ENCODE data around the gene JADE1.

Gene JADE1

DNA sequence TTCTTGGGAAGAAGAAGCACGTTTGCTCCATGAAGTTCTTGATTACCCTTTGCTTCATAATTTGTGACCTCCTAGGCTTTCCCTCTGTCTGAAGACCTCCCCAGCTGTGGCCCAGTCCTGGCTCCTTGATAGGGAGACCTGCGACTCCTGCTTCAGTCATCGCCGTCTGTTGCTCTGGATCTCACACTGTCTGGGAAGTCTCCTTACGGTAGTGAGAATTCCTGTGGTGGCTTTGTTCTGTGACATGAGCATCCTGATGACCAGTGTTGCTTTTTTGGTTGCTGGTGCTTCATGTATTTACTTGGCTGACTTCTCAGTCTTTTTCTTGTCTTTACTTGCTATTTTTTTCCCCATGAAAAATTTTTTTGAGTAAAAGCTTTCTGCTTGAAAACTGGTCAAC lies 44.2 kb downstream of the JADE1 start:
- no peak for DNase-seq (ENCODE audit: low read depth)
- H3K4me3 ChIP-seq (ENCODE audit: low read depth, low read length) = no peak overlapping the region
- no peak for TF ChIP-seq CTCF (IDR thresholded peaks at IDR 0.05; ENCODE audit: control insufficient read depth, extremely low read depth, insufficient read depth)

GRCh38 chr4:128854433-128854832 lies 44.9 kb downstream of the JADE1 start:
- no peak for DNase-seq (ENCODE audit: low read depth)
- no peak overlapping the region for H3K4me3 ChIP-seq (ENCODE audit: low read depth, low read length)
- no peak for TF ChIP-seq CTCF (IDR thresholded peaks at IDR 0.05; ENCODE audit: control insufficient read depth, extremely low read depth, insufficient read depth)

DNA sequence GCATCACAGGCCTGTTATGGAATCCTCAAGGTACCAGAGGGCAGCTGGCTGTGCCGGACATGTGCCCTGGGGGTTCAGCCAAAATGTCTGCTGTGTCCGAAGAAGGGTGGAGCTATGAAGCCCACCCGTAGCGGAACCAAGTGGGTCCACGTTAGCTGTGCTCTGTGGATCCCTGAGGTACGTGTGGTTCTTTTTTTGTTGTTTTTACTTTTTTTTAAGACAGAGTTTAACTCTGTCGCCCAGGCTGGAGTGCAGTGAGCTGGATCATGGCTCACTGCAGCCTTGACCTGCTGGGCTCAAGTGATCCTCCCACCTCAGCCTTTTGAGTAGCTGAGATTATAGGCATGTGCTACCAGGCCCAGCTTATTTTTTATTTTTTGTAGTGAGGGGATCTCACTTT lies 46.1 kb downstream of the JADE1 start:
- no peak for DNase-seq (ENCODE audit: low read depth)

GRCh38 chr4:128856246-128856645 lies 46.7 kb downstream of the JADE1 start:
- TF ChIP-seq CTCF (IDR thresholded peaks at IDR 0.05; ENCODE audit: control insufficient read depth, extremely low read depth, insufficient read depth) = no peak
- DNase-seq (ENCODE audit: low read depth) = no peak
- H3K4me3 ChIP-seq (ENCODE audit: low read depth, low read length) = no peak overlapping the region

More for the DNA sequence above, 46.1 kb downstream of the JADE1 start:
- no peak overlapping the region for H3K4me3 ChIP-seq (ENCODE audit: low read depth, low read length)
- no peak for TF ChIP-seq CTCF (IDR thresholded peaks at IDR 0.05; ENCODE audit: control insufficient read depth, extremely low read depth, insufficient read depth)

DNA sequence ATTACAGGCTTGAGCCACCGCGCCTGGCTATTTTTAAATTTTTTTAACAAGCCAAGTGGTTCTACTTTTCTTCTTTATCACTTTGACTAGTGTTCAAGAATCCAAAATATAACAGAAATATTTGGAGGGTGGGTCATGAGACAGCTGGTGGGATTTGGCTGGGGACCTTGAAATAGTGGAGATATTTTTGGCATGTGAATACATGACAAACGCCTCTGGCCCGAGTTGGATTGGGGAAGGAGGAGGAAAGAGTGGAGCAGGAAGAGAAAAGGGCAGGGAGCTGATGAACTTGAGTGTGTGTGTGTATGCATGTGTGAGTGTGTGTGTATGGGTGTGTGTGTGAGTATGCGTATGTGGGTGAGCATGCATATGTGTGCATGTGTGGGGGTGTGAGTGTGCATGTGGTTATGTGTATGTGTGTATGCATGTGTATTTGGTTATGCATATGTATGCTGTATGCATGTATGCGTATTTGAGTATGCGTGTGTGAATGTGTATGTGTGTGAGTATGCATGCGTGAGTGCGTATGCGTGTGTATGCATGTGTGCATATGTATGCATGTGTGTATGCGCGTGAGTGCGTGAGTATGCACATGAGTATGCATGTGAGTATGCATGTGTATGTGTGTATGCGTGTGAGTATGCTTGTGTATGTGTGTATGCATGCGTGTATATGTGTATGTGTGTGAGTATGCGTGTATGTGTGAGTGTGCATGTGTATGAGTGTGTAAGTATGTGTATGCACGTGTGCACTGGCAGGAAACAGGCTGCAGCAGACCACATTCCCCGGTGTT lies 49.6 kb downstream of the JADE1 start:
- no peak for DNase-seq (ENCODE audit: low read depth)
- no peak overlapping the region for H3K4me3 ChIP-seq (ENCODE audit: low read depth, low read length)
- TF ChIP-seq CTCF (IDR thresholded peaks at IDR 0.05; ENCODE audit: control insufficient read depth, extremely low read depth, insufficient read depth) = no peak

- DNase-seq (ENCODE audit: low read depth) = no peak
- H3K4me3 ChIP-seq (ENCODE audit: low read depth, low read length) = no peak overlapping the region
- TF ChIP-seq CTCF (IDR thresholded peaks at IDR 0.05; ENCODE audit: control insufficient read depth, extremely low read depth, insufficient read depth) = no peak
Measured at GRCh38 chr4:128859887-128860677, 50.6 kb downstream of the JADE1 start.
